ENCODE results near the gene RBM18.

Gene RBM18

DNA sequence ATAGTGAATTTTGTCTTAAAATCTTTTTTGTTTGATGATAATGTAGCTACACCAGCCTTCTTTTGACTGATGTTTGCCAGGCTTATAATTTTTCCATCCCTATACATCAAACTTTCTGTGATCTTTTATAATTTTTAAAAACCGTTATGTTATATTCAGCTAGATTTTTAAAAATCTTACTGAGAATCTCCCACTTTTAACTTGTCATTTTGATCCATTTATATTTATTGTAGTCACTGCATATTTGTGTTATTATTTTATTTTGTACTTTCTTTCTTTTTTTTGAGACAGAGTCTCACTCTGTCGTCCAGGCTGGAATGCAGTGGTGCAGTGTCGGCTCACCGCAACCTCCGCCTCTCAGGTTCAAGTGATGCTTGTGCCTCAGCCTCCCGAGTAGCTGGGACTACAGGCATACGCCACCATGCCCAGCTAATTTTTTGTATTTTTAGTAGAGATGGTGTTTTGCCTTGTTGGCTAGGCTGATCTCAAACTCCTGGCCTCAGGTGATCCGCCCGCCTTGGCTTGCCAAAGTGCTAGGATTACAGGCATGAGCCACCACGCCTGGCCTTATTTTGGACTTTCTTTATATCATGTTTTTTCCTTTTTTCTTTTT, 12.8 kb upstream of the RBM18 start:
- DNase-seq (ENCODE audit: low read depth): no peak
- H3K4me3 ChIP-seq (ENCODE audit: control insufficient read depth, low read depth, low read length): no peak overlapping the region
- TF ChIP-seq, protein P1, sequence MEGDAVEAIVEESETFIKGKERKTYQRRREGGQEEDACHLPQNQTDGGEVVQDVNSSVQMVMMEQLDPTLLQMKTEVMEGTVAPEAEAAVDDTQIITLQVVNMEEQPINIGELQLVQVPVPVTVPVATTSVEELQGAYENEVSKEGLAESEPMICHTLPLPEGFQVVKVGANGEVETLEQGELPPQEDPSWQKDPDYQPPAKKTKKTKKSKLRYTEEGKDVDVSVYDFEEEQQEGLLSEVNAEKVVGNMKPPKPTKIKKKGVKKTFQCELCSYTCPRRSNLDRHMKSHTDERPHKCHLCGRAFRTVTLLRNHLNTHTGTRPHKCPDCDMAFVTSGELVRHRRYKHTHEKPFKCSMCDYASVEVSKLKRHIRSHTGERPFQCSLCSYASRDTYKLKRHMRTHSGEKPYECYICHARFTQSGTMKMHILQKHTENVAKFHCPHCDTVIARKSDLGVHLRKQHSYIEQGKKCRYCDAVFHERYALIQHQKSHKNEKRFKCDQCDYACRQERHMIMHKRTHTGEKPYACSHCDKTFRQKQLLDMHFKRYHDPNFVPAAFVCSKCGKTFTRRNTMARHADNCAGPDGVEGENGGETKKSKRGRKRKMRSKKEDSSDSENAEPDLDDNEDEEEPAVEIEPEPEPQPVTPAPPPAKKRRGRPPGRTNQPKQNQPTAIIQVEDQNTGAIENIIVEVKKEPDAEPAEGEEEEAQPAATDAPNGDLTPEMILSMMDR (conservative IDR thresholded peaks at IDR 0.05; ENCODE audit: control insufficient read depth, insufficient read depth, low read depth, low read length): no peak

DNA sequence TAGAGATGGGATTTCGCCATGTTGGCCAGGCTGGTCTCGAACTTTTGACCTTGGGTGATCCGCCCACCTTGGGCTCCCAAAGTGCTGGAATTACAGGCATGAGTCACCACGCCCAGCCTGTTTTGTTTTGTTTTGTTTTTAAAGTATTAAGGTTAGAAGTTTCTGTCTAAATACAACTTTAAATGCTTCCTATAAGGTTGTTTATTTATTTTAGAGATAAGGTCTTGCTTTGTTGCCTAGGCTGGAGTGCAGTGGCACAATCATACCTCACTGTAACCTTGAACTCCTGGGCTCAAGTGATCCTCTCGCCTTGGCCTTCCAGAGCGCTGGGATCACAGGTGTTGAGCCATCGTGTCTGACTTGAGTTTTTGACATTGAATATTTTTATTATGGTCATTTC, 11.5 kb upstream of the RBM18 start:
- H3K4me3 ChIP-seq (ENCODE audit: control insufficient read depth, low read depth, low read length): no peak overlapping the region
- DNase-seq (ENCODE audit: low read depth): peak; percentile 14
- TF ChIP-seq, protein P1 (conservative IDR thresholded peaks at IDR 0.05; ENCODE audit: control insufficient read depth, insufficient read depth, low read depth, low read length): no peak

DNA sequence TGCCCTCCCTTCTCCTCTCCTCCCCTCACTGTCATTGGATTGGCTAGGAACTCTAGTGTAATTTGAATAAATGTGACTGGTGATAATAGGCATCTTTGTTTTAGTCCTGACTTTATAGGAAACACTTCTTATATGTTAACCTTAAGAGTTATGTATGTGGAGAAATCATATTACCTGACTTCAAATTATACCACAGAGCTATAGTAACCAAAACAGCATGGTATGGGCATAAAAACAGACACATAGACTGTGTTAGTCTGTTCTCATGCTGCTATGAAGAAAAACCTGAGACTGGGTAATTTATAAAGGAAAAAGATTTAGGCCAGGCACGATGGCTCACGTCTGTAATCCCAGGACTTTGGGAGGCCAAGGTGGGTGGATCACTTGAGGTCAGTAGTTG, 9.4 kb upstream of the RBM18 start:
- H3K4me3 ChIP-seq (ENCODE audit: control insufficient read depth, low read depth, low read length): no peak overlapping the region
- TF ChIP-seq, protein P1 (conservative IDR thresholded peaks at IDR 0.05; ENCODE audit: control insufficient read depth, insufficient read depth, low read depth, low read length): no peak
- no peak for DNase-seq (ENCODE audit: low read depth)

DNA sequence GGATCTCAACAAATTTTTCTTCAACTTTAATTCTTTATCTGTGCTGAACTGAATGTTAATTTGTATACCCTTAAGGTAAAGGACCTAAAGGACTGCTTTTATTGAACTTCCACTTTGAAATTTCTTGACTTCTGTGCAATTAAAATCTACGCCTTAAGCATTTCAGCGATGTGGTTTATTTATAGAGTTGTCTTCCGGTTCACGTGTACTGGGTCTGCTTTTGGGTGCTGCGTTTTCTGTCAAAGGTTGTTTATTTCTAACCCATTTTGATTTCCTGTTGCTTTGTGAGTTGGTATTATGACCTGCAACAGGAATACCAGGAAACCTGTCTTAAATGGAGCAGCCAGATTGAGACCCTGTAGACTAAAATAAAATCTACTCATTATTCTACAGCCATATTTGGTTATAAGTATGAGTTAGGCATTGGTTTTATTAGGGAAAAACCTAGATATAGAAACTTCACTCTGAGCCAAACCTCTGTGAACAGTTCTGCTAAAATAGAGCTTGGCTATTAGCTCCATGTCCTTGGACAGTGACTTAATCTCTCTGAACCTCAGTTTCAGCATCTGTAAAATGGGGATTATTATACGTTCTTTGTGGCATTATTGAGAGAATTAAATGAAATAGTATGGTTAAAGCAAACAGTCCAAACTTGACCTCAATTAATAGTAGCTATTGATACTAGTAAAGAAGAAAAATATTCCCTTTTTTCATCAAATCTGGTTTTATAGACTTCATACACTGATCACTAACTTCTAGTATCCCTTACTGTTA, 3.6 kb upstream of the RBM18 start:
- DNase-seq (ENCODE audit: low read depth): no peak
- TF ChIP-seq, protein P1 (conservative IDR thresholded peaks at IDR 0.05; ENCODE audit: control insufficient read depth, insufficient read depth, low read depth, low read length): no peak
- H3K4me3 ChIP-seq (ENCODE audit: control insufficient read depth, low read depth, low read length): no peak overlapping the region

DNA sequence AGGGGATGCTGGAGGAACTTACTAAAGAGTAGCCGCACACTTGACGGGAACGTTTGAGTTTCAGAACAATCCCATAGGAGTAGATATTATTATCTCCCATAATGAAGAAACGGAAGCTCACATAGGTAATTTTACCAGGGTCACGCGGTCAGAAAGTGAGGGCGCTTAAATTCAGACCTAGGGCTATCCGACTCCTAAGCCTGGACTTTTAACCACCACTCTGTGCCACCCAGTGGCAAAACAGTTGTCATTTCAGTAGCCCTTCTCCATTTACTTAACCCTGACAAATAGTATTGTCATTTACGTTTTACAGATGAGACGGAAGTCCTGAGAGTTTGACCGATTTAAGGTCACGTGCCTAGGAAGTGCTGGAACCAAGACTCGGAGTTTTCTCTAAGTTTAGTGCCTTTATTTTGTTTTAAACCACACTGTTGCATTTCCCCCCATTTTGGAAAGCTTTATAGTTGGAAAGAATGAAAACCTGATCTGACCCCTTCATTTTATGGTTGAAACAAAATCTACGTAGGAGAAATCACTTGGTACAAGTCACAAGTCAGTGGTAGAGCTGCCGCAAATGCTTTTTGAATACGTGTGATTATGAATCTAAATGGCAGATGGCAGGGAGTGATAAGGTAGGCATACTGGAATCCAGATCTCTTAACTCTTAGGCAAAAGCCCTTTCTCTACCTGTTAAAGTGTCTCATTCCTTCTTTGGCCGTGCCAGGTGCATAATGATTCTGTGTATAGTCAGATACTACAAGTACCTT, 692 bp upstream of the RBM18 start:
- TF ChIP-seq, protein P1 (conservative IDR thresholded peaks at IDR 0.05; ENCODE audit: control insufficient read depth, insufficient read depth, low read depth, low read length): no peak
- peak overlapping the region; percentile 83 for H3K4me3 ChIP-seq (ENCODE audit: control insufficient read depth, low read depth, low read length)
- DNase-seq (ENCODE audit: low read depth): peak; percentile 46

DNA sequence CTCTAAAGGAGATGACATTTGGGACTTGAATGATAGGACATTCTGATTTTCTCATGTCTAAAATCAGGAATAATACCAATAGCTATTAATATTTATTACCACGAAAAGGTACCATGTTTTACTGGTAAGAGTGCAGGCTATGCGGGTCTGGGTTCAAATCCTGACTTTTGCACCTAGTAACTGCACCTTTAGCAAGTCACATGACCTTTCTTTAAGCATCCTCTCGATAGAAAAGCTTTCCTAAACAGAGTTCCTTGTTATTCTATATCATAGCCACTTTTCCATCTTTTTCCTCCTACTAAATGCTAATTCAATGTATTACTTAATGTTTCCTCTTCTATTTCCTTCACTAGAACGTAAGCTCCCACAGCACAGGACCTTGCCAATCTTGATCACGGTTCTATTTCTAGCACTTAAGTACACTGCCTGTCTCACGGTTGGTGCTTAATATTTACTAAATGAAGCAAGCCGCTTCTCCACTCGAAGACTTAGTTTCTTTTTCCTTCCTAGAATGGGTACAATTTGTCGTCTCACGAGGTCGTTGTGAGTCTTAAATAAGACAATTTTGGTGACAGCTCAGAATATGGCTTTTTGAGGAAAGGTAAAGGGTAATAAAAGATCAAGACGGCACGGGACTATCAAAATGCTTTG, 816 bp downstream of the RBM18 start:
- H3K4me3 ChIP-seq (ENCODE audit: control insufficient read depth, low read depth, low read length): peak overlapping the region; percentile 83
- DNase-seq (ENCODE audit: low read depth): peak; percentile 16
- TF ChIP-seq, protein P1 (conservative IDR thresholded peaks at IDR 0.05; ENCODE audit: control insufficient read depth, insufficient read depth, low read depth, low read length): no peak
